VCaP (cell line): ENCODE results near the gene KNDC1.
"Not testable (repeated sequence)": the region's sequence is repeated elsewhere in the genome, so short reads cannot be mapped to it uniquely, and the experiment has no call there.

Experiments used
- H3K27ac ChIP-seq: fragments of 450-650 bp; 2 replicates; pipeline ENCODE4 v1.5.1; 2017
- TF ChIP-seq, protein P1 (sequence below): fragments of 450-650 bp; conservative IDR thresholded peaks from 2 replicates; pipeline ENCODE4 v1.5.1; 2017; ENCODE audit warnings: mild to moderate bottlenecking, moderate library complexity

Gene KNDC1, protein sequence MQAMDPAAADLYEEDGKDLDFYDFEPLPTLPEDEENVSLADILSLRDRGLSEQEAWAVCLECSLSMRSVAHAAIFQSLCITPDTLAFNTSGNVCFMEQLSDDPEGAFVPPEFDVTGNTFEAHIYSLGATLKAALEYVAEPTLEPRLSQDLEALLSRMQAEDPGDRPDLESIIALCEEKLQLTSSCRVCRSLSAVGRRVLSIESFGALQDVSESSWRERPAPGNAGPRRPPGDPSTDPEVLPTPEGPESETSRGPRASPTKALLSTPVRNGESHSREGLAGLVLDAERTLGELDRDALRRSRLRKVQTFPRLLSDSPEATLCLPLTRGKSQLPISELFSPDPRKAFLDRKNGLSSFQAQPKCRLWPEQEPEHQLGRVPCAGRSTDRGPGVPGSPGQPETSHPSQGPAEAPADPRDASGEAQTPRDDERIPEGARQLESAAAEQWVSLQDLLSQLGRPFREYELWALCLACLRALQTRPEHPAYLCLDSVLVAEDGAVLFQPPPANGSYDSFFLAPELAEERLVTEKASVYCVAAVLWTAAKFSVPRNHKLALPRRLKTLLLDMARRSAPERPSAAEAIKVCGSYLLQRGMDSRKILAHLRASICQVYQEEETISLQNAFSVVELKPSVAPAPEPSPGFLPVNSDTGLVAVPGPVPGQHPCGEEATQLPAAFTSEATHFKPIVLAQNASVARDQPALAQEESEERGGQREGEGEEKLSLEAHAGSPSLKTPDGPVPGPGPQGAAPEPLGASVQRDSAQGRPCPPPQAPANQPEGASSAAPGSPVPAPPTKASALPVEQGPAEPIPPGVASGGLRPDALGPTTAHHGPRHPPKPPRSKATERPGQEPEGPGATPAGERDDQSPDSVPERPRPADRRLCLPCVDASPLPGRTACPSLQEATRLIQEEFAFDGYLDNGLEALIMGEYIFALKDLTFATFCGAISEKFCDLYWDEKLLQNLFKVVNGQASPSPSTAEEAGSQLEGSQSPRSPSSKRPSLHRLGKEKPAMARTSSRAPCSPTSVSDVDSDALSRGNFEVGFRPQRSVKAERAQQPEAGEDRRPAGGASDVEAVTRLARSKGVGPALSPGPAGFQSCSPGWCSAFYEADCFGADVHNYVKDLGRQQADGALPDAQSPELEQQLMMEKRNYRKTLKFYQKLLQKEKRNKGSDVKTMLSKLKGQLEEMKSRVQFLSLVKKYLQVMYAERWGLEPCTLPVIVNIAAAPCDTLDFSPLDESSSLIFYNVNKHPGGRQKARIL (N-terminal part only)

DNA sequence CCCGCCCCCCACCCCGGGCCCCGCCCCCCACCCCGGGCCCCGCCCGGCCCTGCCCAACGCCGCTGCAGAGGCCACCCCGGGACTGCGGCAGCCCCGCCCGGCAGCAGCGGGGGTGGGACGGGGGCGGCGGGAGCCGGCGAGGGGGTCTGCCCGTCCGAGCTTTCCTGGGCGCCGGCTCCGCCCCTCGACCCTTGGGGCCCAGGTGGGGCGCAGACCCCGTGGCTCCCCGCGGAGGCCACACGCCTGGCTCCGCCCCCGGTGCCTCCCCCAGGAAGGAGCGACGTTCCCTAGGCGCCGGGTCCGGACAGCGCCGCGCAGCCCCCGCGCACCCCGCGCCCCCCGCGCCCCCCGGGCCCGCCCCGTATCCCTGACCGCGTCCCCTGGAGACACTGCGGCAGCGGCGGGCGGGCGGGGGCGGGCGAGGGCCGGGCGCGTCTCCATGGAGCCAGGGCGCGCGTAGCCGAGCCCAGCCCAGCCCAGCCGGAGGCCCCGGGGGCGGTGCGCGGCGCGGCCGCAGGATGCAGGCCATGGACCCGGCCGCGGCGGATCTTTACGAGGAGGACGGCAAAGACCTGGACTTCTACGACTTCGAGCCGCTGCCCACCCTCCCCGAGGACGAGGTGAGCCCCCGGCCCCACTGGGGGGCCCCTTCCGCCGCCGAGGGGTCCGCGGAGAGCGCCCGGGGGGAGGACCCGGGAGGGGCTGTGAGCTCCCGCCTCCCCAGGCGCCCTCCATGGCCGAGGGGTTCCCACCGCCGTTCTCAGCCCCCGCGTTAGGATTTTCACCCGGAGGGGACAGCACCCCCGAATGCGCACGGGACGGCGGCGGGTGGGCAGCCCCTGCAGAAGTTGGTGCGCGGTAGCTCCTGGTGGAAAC is at the start of gene KNDC1:
Gene KNDC1, plus strand, starts transcription at position 270 of the 876 bp plus-strand sequence. Its CDS starts 249 bp downstream, at position 519.
- TF ChIP-seq, protein P1, sequence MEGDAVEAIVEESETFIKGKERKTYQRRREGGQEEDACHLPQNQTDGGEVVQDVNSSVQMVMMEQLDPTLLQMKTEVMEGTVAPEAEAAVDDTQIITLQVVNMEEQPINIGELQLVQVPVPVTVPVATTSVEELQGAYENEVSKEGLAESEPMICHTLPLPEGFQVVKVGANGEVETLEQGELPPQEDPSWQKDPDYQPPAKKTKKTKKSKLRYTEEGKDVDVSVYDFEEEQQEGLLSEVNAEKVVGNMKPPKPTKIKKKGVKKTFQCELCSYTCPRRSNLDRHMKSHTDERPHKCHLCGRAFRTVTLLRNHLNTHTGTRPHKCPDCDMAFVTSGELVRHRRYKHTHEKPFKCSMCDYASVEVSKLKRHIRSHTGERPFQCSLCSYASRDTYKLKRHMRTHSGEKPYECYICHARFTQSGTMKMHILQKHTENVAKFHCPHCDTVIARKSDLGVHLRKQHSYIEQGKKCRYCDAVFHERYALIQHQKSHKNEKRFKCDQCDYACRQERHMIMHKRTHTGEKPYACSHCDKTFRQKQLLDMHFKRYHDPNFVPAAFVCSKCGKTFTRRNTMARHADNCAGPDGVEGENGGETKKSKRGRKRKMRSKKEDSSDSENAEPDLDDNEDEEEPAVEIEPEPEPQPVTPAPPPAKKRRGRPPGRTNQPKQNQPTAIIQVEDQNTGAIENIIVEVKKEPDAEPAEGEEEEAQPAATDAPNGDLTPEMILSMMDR: no peak

DNA sequence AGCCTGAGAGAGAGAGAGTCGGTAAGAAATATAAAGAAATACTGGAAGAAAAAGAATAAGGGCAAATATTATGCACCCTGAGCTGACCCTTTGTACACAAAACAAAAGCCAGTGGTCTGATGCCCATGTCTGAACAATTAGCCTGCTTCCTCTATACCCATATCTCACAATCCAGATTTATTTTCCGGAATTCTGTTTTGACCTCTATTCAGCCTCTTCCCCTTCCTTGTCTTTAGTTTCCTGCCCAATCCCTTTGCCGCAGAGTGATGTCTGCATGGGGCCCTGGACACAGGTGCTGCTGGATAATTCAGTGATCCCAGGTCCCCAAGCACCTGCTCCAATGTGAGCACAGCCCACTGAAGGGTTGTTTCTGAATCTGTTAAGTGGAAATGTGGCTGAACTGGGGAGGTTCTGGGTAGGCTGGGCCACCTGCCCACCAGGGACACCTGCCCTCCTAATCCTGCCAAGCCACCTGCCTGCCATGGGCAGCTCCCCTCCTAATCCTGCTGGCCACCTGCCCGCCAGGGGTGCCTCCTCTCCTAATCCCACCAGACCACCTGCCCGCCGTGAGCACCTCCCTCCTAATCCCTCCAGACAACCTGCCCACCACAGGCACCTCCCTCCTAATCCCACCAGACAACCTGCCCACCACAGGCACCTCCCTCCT is 49.3 kb upstream of the KNDC1 start:
- H3K27ac ChIP-seq: no peak overlapping the region
- TF ChIP-seq, protein P1: no peak

More for the DNA sequence above, at the start of gene KNDC1:
- peak within 1 kb of the TSS; percentile 36; the same call in 1 of the 2 replicates for H3K27ac ChIP-seq

DNA sequence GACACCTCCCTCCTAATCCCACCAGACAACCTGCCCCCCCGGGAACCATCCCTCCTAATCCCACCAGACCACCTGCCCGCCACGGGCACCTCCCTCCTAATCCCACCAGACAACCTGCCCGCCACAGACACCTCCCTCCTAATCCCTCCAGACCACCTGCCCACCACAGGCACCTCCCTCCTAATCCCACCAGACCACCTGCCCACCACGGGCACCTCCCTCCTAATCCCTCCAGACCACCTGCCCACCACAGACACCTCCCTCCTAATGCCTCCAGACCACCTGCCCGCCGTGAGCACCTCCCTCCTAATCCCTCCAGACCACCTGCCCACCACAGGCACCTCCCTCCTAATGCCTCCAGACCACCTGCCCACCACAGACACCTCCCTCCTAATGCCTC is 48.4 kb upstream of the KNDC1 start:
- not testable (repeated sequence) for H3K27ac ChIP-seq

DNA sequence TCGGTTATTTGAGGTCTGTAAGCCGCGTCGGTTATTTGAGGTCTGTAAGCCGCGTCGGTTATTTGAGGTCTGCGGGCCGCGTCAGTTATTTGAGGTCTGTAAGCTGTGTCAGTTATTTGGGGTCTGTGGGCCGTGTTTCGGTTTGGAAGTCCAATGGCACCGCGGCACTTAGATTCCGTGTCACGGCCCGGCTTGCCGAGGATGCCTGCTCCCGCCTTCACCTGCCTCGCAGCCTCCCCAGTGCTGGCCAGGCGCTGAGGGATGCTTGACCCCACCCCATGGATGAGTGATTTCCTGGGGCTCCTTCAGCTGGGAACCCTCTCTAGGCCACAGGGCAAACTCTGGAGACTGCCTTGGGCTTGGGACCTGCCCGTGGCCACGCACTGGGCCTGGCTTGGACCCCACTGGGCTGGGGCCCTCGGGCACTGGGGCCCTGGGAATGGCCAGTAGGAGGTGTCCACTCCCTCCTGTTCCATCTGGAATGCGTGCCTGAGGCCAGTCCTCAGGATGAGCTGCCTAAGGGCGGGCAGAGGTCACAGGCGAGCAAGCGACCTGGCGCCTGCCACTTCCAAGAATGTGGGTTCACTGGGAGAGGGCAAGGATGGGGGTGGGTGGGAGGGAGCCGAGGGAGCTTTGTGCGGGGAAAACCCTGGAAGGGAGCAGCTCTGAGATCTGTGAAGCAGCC is 46.7 kb upstream of the KNDC1 start:
- TF ChIP-seq, protein P1: no peak
- no peak overlapping the region for H3K27ac ChIP-seq

DNA sequence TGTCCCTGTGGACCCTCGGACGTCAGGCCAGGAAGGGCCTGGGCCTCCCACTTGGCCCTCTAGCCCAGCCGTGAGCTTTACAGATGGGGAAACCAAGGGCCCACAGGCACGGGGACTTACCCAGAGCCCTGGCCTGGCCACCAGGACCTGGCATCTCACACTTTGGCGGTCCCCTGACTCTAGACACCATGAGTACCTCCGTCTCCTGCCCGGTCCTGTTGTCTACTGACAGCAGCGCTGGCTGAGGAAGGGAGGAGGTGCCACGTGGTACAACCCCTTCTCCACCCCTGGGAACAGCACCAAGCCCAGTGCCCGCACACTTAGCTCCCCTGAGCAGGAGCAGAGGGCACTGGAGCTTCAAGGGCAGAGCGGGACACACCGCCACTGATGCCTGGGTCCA is 46.2 kb upstream of the KNDC1 start:
- TF ChIP-seq, protein P1: no peak
- H3K27ac ChIP-seq: no peak overlapping the region

DNA sequence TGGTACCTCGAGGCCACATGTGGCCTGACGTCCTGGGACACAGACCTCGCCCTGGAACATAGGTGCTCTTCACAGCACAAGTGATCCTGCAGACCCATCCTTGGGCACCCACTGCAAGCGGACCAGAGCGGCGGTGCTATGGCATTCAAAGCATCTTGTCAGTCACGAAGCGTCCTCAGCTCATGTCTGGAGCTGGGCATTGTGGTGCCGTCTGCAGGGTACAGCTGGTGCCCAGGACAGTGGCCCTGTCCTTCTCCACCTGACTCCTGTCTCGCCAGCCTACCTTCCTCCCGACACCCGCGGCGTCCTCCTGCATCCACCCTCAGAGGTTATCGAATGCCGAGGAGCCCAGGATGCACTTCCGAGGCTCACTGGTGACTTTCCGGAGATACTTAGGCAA is 45.8 kb upstream of the KNDC1 start:
- TF ChIP-seq, protein P1: no peak

More for the DNA sequence above, 45.8 kb upstream of the KNDC1 start:
- H3K27ac ChIP-seq: no peak overlapping the region
